CD4-positive, alpha-beta memory T cell (primary cell): ENCODE measurements around the gene PSAPL1. TPM values are rescaled to one million over a fixed set of nuclear protein-coding genes. Genes with fewer than 3 reads are reported as not detected.

Experiments used
- CTCF ChIA-PET: fragments of 350-600 bp; sonication (Branson Sonifier 250); formaldehyde crosslinking; loops from one replicate; lab custom pipeline; 2021; ENCODE audit warnings: inconsistent platforms; ENCODE audit not compliant: partially characterized antibody; lab: Charles Lee
- POLR2A ChIA-PET: fragments of 350-600 bp; sonication (Branson Sonifier 250); formaldehyde crosslinking; loops from one replicate; lab custom pipeline; 2021; ENCODE audit not compliant: partially characterized antibody; lab: Charles Lee
- DNase-seq, 5 donors: peaks; one replicate each; pipeline versions ENCODE4 v3.0.0 to v3.0.0-alpha.2; 2020 to 2022; ENCODE audit warnings: mixed read lengths in 1 of 5
- H3K27ac ChIP-seq: one replicate; pipeline ENCODE4 v1.7.0; 2013; ENCODE audit warnings: low read depth, low read length
- H3K27me3 ChIP-seq: 2 replicates; pipeline ENCODE4 v1.7.0; 2013; ENCODE audit warnings: mild to moderate bottlenecking, low read length, moderate library complexity; ENCODE audit not compliant: insufficient read depth
- H3K36me3 ChIP-seq: 2 replicates; pipeline ENCODE4 v1.7.0; 2013; ENCODE audit warnings: mild to moderate bottlenecking, low read length, moderate library complexity; ENCODE audit not compliant: insufficient read depth
- H3K4me1 ChIP-seq: 2 replicates; pipeline ENCODE4 v1.7.0; 2013; ENCODE audit warnings: mild to moderate bottlenecking, low read length, moderate library complexity; ENCODE audit not compliant: insufficient read depth
- H3K4me3 ChIP-seq, 2 donors: one replicate each; pipeline ENCODE4 v1.7.0; 2013; ENCODE audit warnings: low read length in 2 of 2, mild to moderate bottlenecking in 1 of 2
- H3K9me3 ChIP-seq, 2 donors: one replicate each; pipeline ENCODE4 v1.7.0; 2013; ENCODE audit warnings: low read length in 2 of 2, control low read depth in 1 of 2; ENCODE audit not compliant: control insufficient read depth in 1 of 2
- H3K27ac Mint-ChIP-seq, 7 donors: one replicate each; pipeline ENCODE4 v1.8.0; 2020 to 2021; ENCODE audit warnings: mixed read lengths in 7 of 7, mild to moderate bottlenecking in 6 of 7, inconsistent platforms in 3 of 7, moderate library complexity in 3 of 7
- H3K27me3 Mint-ChIP-seq, 2 donors: one replicate each; pipeline ENCODE4 v1.8.0; 2020 to 2021; ENCODE audit warnings: mixed read lengths in 2 of 2
- H3K36me3 Mint-ChIP-seq, 2 donors: one replicate each; pipeline ENCODE4 v1.8.0; 2020 to 2021; ENCODE audit warnings: mixed read lengths in 2 of 2, inconsistent platforms in 1 of 2, mild to moderate bottlenecking in 1 of 2
- H3K4me1 Mint-ChIP-seq, 4 donors: one replicate each; pipeline ENCODE4 v1.8.0; 2020 to 2021; ENCODE audit warnings: mixed read lengths in 4 of 4, mild to moderate bottlenecking in 1 of 4
- H3K4me3 Mint-ChIP-seq, 8 donors: one replicate each; pipeline ENCODE4 v1.8.0; 2020 to 2021; ENCODE audit warnings: mixed read lengths in 8 of 8, mild to moderate bottlenecking in 7 of 8, moderate library complexity in 6 of 8, inconsistent platforms in 3 of 8
- H3K9me3 Mint-ChIP-seq, 8 donors: one replicate each; pipeline ENCODE4 v1.8.0; 2020 to 2021; ENCODE audit warnings: mixed read lengths in 8 of 8, mild to moderate bottlenecking in 5 of 8, inconsistent platforms in 3 of 8, moderate library complexity in 1 of 8
- intact Hi-C: fragments of 100-400 bp; cut with micrococcal nuclease; formaldehyde crosslinking; loops from one replicate; pipeline ENCODE4 v1.15.1; 2023
- polyA plus RNA-seq, 2 donors: library from polyadenylated mRNA; unstranded; fragments of 300-500 nt; fragmentation: Illumina TruSeq; gene quantifications; one replicate each; pipeline ENCODE4 v1.2.3, GENCODE V29; 2021
- total RNA-seq, 2 experiments: library from RNA; stranded (reverse); gene quantifications; one replicate each; pipeline ENCODE4 v1.2.3, GENCODE V29; 2021

Gene PSAPL1
- total and polyA plus RNA-seq, 4 experiments from 2014 or later, result not detected

DNA sequence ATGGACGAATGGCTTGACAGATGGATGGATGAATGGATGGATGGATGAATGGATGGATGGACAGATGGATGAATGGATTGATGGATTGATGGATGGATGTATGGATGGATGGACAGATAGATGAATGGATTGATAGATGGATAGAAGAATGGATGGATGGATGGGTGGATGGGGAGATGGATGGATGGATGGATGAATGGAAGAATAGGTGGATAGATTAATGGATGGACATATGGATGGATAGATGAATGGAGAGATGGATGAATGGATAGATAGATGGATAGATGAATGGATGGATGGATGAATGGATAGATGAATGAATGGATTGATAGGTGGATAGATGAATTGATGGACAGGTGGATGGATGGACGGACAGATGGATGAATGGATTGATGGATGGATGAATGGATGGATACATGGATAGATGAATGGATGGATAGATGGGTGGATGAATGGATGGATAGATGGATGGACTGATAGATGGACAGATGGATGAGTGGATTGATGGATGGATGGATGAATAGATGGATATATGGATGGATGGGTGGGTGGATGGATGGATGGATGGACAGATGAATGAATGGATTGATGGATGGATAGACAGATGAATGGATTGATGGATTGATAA is 33.9 kb downstream of the PSAPL1 start:
- Mint-ChIP-seq H3K4me1 (no peaks in the 10 kb centered on the region), H3K27ac (no peak overlapping the region)

GRCh38 chr4:7399440-7400234 is 35.1 kb downstream of the PSAPL1 start:
- ChIA-PET POLR2A (no interaction called here), CTCF (no interaction called here)
- DNase-seq, result peak in 1 of 5 donors; percentile 22
- H3K27me3 Mint-ChIP-seq, result peaks cover 18 to 29% of the 10 kb centered on the region in 2 donors
- H3K27ac Mint-ChIP-seq, result no peak overlapping the region
- no peak overlapping the region for H3K27ac ChIP-seq
- no peaks in the 10 kb centered on the region for H3K4me1 Mint-ChIP-seq
- H3K9me3 ChIP-seq, result no peaks in the 10 kb centered on the region
- H3K9me3 Mint-ChIP-seq, result peaks cover 0 to 8% (median 5%) of the 10 kb centered on the region in 8 donors
- H3K36me3 ChIP-seq, result no peaks in the 10 kb centered on the region
- H3K4me3 Mint-ChIP-seq, result no peak overlapping the region
- intact Hi-C loops, result no loop called here
- no peaks in the 10 kb centered on the region for H3K4me1 ChIP-seq
- no peaks in the 10 kb centered on the region for H3K36me3 Mint-ChIP-seq
- H3K4me3 ChIP-seq, result no peak overlapping the region
- no peaks in the 10 kb centered on the region for H3K27me3 ChIP-seq

More for the DNA sequence above, 33.9 kb downstream of the PSAPL1 start:
- POLR2A ChIA-PET, result no interaction called here
- Mint-ChIP-seq H3K36me3 (no peaks in the 10 kb centered on the region), H3K27me3 (peaks cover 18 to 31% of the 10 kb centered on the region in 2 donors), H3K4me3 (peak overlapping the region in 1 of 8 donors; percentile 9), H3K9me3 (peaks cover 0 to 12% (median 7%) of the 10 kb centered on the region in 8 donors)
- Histone ChIP-seq H3K36me3 (no peaks in the 10 kb centered on the region), H3K27me3 (no peaks in the 10 kb centered on the region), H3K4me3 (no peak overlapping the region), H3K27ac (no peak overlapping the region), H3K9me3 (no peaks in the 10 kb centered on the region), H3K4me1 (no peaks in the 10 kb centered on the region)
- intact Hi-C loops, result no loop called here
- CTCF ChIA-PET, result no interaction called here
- no peak for DNase-seq

DNA sequence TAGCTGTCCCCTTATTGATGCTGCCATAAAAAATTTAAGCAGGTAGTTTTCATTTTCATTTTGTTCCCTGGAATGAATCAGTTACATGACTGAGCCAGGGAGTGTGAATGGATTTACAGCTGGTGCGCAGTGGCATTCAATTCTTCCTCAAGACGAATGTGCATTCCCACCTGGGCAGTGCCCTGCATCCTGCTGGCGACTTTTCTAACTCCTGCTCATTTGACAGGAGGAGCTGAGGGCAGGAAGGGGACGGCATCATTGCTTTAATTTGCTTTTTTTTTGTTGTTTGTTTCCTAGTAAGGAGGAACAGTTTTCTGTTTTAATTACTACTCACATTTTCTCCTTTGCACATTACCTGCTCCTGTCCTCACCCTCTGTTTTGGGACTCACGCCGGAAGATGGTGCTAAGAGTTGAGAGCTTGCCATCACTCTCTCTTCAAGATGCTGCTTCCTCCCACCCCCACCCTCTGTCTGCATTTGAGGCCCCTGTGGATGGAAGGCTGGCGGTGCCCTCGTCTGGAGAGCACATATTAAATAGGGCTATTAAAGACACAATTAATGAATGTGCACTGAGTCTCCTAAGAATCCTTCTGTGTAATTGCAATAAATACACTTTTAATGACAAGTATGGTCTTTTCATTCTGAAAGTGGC is 35.8 kb downstream of the PSAPL1 start:
- H3K4me3 Mint-ChIP-seq, result no peak overlapping the region
- ChIA-PET CTCF (no interaction called here), POLR2A (no interaction called here)
- no peak for DNase-seq
- peaks cover 0 to 8% (median 3%) of the 10 kb centered on the region in 8 donors for H3K9me3 Mint-ChIP-seq
- no peaks in the 10 kb centered on the region for H3K9me3 ChIP-seq
- H3K27me3 Mint-ChIP-seq, result peaks cover 16 to 25% of the 10 kb centered on the region in 2 donors
- no peaks in the 10 kb centered on the region for H3K27me3 ChIP-seq
- intact Hi-C loops, result no loop called here
- no peaks in the 10 kb centered on the region for H3K36me3 Mint-ChIP-seq
- no peak overlapping the region for H3K27ac ChIP-seq
- H3K4me1 ChIP-seq, result no peaks in the 10 kb centered on the region
- H3K36me3 ChIP-seq, result no peaks in the 10 kb centered on the region
- H3K27ac Mint-ChIP-seq, result no peak overlapping the region
- no peak overlapping the region for H3K4me3 ChIP-seq
- no peaks in the 10 kb centered on the region for H3K4me1 Mint-ChIP-seq

- no peaks in the 10 kb centered on the region for H3K4me1 Mint-ChIP-seq
- no peak overlapping the region for H3K4me3 ChIP-seq
- ChIA-PET POLR2A (no interaction called here), CTCF (no interaction called here)
- H3K4me3 Mint-ChIP-seq, result no peak overlapping the region
- H3K36me3 ChIP-seq, result no peaks in the 10 kb centered on the region
- peaks cover 0 to 8% (median 3%) of the 10 kb centered on the region in 8 donors for H3K9me3 Mint-ChIP-seq
- no peak overlapping the region for H3K27ac Mint-ChIP-seq
- no peaks in the 10 kb centered on the region for H3K9me3 ChIP-seq
- DNase-seq, result peak in 1 of 5 donors; percentile 3
- intact Hi-C loops, result no loop called here
- H3K4me1 ChIP-seq, result no peaks in the 10 kb centered on the region
- no peaks in the 10 kb centered on the region for H3K27me3 ChIP-seq
- no peaks in the 10 kb centered on the region for H3K36me3 Mint-ChIP-seq
- no peak overlapping the region for H3K27ac ChIP-seq
- peaks cover 16 to 29% of the 10 kb centered on the region in 2 donors for H3K27me3 Mint-ChIP-seq
These were observed 36.7 kb downstream of the PSAPL1 start for GRCh38 chr4:7398104-7398423.

- DNase-seq, result peak in 1 of 5 donors; percentile 7
- Mint-ChIP-seq H3K27ac (no peak overlapping the region), H3K4me3 (no peak overlapping the region), H3K36me3 (no peaks in the 10 kb centered on the region), H3K27me3 (peaks cover 18 to 32% of the 10 kb centered on the region in 2 donors), H3K4me1 (no peaks in the 10 kb centered on the region), H3K9me3 (peaks cover 0 to 8% (median 3%) of the 10 kb centered on the region in 8 donors)
- no peaks in the 10 kb centered on the region for H3K27me3 ChIP-seq
- no peaks in the 10 kb centered on the region for H3K36me3 ChIP-seq
- ChIA-PET POLR2A (no interaction called here), CTCF (no interaction called here)
- H3K9me3 ChIP-seq, result no peaks in the 10 kb centered on the region
- no peak overlapping the region for H3K4me3 ChIP-seq
- no peaks in the 10 kb centered on the region for H3K4me1 ChIP-seq
- H3K27ac ChIP-seq, result no peak overlapping the region
- intact Hi-C loops, result no loop called here
These were observed 37.3 kb downstream of the PSAPL1 start for GRCh38 chr4:7397206-7398103.

DNA sequence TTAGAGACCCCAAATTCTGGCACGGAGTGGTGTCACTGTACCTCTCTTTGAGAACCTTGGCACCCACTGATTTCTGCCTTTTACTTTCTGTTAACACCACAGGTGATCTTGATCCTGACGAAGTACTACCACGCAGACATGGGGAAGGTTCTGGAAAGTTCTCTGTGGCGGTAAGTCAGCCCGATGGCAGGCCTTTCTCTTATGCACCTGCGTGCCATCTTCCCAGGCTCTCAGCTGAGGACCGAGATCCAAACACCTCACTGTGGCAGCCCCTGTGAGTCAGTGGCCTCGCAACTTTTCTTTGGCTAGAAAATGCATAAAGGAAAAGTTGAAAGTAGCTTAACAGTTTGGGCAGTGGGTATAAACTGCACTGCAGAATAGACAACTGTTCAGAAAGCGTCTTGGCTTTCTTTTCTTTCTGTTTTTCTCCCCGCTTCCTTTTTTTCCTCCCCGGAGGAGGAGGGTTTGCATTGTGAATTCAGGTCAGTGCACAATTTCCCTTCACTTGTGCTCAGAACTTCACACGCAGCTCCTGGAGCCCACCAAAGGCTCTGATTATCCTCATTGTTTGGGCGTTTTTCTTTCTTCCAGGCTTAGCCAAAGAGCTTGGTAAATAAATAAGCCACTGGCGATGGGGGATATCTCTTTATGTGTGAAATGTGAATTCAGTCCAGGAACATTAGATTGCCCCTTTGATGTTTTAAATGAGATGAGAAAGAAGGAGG is 38.4 kb downstream of the PSAPL1 start:
- ChIA-PET CTCF (no interaction called here), POLR2A (no interaction called here)
- no peaks in the 10 kb centered on the region for H3K9me3 ChIP-seq

More for the DNA sequence above, 38.4 kb downstream of the PSAPL1 start:
- Histone ChIP-seq H3K36me3 (no peaks in the 10 kb centered on the region), H3K27ac (no peak overlapping the region), H3K27me3 (no peaks in the 10 kb centered on the region), H3K4me3 (no peak overlapping the region), H3K4me1 (no peaks in the 10 kb centered on the region)
- intact Hi-C loops, result no loop called here
- no peak overlapping the region for H3K27ac Mint-ChIP-seq
- H3K4me1 Mint-ChIP-seq, result no peaks in the 10 kb centered on the region
- H3K36me3 Mint-ChIP-seq, result no peaks in the 10 kb centered on the region
- H3K9me3 Mint-ChIP-seq, result peaks cover 0 to 8% (median 3%) of the 10 kb centered on the region in 8 donors
- H3K4me3 Mint-ChIP-seq, result no peak overlapping the region
- H3K27me3 Mint-ChIP-seq, result peaks cover 16 to 30% of the 10 kb centered on the region in 2 donors
- peak in 1 of 5 donors; percentile 7 for DNase-seq
